Measurements from ENCODE around the gene SLC35A3. TPM values are rescaled to one million over a fixed set of nuclear protein-coding genes. Genes with fewer than 3 reads are reported as not detected.

The SLC35A3 gene
- total and polyA plus RNA-seq, 10 of the 15 experiments (the other 5 are each of a cell fraction or from before 2014, with no cell fraction given), result 3.6 to 24.3 (median 15.4) TPM

- TF ChIP-seq ZNF687 (IDR thresholded peaks at IDR 0.05) (no peak), FOXM1 (IDR thresholded peaks at IDR 0.05; ENCODE audit: low read depth, low read length) (no peak), KLF5 (IDR thresholded peaks at IDR 0.05; ENCODE audit: partially characterized antibody) (no peak), CBFB (IDR thresholded peaks at IDR 0.05; ENCODE audit: low read depth) (no peak), SREBF2 (IDR thresholded peaks at IDR 0.05; ENCODE audit: low read length) (no peak), CREM (IDR thresholded peaks at IDR 0.05; ENCODE audit: low read depth) (peak; percentile 87), BACH1 (IDR thresholded peaks at IDR 0.05; ENCODE audit: borderline replicate concordance) (no peak), YBX1 (IDR thresholded peaks at IDR 0.05) (no peak), CTCF (IDR thresholded peaks at IDR 0.05 in 2 of 3, conservative IDR thresholded peaks at IDR 0.05 in 1 of 3; ENCODE audit: control insufficient read depth in 2 of 3, extremely low read depth in 1 of 3, insufficient read depth in 1 of 3, low read depth in 3 of 3, low read length in 3 of 3) (no peak), JUNB (IDR thresholded peaks at IDR 0.05) (peak; percentile 31; the same call in 1 of the 2 replicates), ZBED1 (IDR thresholded peaks at IDR 0.05; ENCODE audit: borderline replicate concordance) (no peak), MEF2A (IDR thresholded peaks at IDR 0.05; ENCODE audit: insufficient read depth, low read depth, low read length) (0 out of 2 replicates have a peak, but pooled peaks have one; percentile 80), NFIC (IDR thresholded peaks at IDR 0.05; ENCODE audit: low read depth, low read length) (no peak; the same call in 1 of the 2 replicates), MEF2B (IDR thresholded peaks at IDR 0.05; ENCODE audit: partially characterized antibody, poor library complexity, severe bottlenecking) (peak; percentile 34), NFXL1 (IDR thresholded peaks at IDR 0.05; ENCODE audit: borderline replicate concordance) (no peak), ASH2L (IDR thresholded peaks at IDR 0.05; ENCODE audit: borderline replicate concordance, low read depth) (no peak), HDGF (IDR thresholded peaks at IDR 0.05) (peak; percentile 30; the same call in 1 of the 2 replicates), EED (IDR thresholded peaks at IDR 0.05; ENCODE audit: low read depth) (no peak; the same call in 1 of the 2 replicates), SMC3 (IDR thresholded peaks at IDR 0.05; ENCODE audit: borderline replicate concordance, low read length) (no peak), SPI1 (IDR thresholded peaks at IDR 0.05; ENCODE audit: borderline replicate concordance, insufficient read depth, low read depth, low read length) (no peak)
- TF ChIP-seq, protein P1, sequence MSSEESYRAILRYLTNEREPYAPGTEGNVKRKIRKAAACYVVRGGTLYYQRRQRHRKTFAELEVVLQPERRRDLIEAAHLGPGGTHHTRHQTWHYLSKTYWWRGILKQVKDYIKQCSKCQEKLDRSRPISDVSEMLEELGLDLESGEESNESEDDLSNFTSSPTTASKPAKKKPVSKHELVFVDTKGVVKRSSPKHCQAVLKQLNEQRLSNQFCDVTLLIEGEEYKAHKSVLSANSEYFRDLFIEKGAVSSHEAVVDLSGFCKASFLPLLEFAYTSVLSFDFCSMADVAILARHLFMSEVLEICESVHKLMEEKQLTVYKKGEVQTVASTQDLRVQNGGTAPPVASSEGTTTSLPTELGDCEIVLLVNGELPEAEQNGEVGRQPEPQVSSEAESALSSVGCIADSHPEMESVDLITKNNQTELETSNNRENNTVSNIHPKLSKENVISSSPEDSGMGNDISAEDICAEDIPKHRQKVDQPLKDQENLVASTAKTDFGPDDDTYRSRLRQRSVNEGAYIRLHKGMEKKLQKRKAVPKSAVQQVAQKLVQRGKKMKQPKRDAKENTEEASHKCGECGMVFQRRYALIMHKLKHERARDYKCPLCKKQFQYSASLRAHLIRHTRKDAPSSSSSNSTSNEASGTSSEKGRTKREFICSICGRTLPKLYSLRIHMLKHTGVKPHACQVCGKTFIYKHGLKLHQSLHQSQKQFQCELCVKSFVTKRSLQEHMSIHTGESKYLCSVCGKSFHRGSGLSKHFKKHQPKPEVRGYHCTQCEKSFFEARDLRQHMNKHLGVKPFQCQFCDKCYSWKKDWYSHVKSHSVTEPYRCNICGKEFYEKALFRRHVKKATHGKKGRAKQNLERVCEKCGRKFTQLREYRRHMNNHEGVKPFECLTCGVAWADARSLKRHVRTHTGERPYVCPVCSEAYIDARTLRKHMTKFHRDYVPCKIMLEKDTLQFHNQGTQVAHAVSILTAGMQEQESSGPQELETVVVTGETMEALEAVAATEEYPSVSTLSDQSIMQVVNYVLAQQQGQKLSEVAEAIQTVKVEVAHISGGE (CRISPR knock-in tag; IDR thresholded peaks at IDR 0.05), result no peak
- TF ChIP-seq, protein P2, sequence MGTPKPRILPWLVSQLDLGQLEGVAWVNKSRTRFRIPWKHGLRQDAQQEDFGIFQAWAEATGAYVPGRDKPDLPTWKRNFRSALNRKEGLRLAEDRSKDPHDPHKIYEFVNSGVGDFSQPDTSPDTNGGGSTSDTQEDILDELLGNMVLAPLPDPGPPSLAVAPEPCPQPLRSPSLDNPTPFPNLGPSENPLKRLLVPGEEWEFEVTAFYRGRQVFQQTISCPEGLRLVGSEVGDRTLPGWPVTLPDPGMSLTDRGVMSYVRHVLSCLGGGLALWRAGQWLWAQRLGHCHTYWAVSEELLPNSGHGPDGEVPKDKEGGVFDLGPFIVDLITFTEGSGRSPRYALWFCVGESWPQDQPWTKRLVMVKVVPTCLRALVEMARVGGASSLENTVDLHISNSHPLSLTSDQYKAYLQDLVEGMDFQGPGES (IDR thresholded peaks at IDR 0.05), result no peak
Measured at GRCh38 chr1:100077531-100077930, 107.7 kb downstream of the SLC35A3 start (continued).
